Astrocyte (in vitro differentiated cells and primary cell): ENCODE measurements around the gene TM9SF4.

Experiments used
- CTCF ChIP-seq: IDR thresholded peaks from 2 replicates; pipeline ENCODE4 v1.5.1; 2011; ENCODE audit warnings: low read depth, mild to moderate bottlenecking, inconsistent platforms, low read length, moderate library complexity; ENCODE audit not compliant: insufficient read depth
- EZH2 ChIP-seq: IDR thresholded peaks from 2 replicates; pipeline ENCODE4 v1.6.1; 2012; ENCODE audit warnings: mild to moderate bottlenecking, low read length, inconsistent platforms; ENCODE audit not compliant: insufficient read depth

DNA sequence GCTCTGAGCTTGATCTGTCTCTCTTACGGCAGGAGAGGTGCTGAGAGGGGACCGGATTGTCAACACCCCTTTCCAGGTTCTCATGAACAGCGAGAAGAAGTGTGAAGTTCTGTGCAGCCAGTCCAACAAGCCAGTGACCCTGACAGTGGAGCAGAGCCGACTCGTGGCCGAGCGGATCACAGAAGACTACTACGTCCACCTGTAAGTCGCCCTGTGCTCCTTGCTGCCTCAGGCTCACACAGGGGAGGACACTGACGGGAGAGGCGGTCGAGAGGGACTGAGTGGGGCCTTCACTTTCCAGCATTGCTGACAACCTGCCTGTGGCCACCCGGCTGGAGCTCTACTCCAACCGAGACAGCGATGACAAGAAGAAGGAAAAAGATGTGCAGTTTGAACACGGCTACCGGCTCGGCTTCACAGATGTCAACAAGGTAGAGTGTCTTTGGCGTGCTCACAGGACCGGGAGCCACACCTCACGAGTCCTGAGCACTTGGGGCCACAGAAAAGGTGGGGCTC is 32.0 kb downstream of the TM9SF4 start:
- no peak for TF ChIP-seq CTCF
- TF ChIP-seq EZH2, result no peak
